ENCODE measurements around the gene SAMSN1. TPM values are rescaled to one million over a fixed set of nuclear protein-coding genes. Genes with fewer than 3 reads are reported as not detected.
"Not testable (repeated sequence)": the region's sequence is repeated elsewhere in the genome, so short reads cannot be mapped to it uniquely, and the experiment has no call there.

Gene SAMSN1
- total RNA-seq, 2 experiments from 2014 or later = 51.3 to 59.0 TPM

GRCh38 chr21:14557413-14557812, 11.3 kb upstream of the SAMSN1 start:
- peaks cover 49% of the 10 kb centered on the region for H3K4me1 Mint-ChIP-seq
- no peak overlapping the region for H3K4me3 Mint-ChIP-seq
- H3K27ac Mint-ChIP-seq = no peak overlapping the region
- POLR2A ChIA-PET = no interaction called here
- CTCF ChIA-PET = no interaction called here
- DNase-seq = no peak
- no peaks in the 10 kb centered on the region for H3K27me3 Mint-ChIP-seq
- H3K36me3 Mint-ChIP-seq (ENCODE audit: low read depth) = peaks cover 23% of the 10 kb centered on the region
- H3K9me3 Mint-ChIP-seq = peaks cover 28% of the 10 kb centered on the region

GRCh38 chr21:14554948-14555347, 8.8 kb upstream of the SAMSN1 start:
- CTCF ChIA-PET = interaction anchor here (1.0 kb wide), 1 partner anchor 37 kb away, joined by 3 read pairs; no protein-coding TSS in a partner anchor
- POLR2A ChIA-PET = no interaction called here
- peaks cover 12% of the 10 kb centered on the region for H3K36me3 Mint-ChIP-seq (ENCODE audit: low read depth)
- H3K27me3 Mint-ChIP-seq = no peaks in the 10 kb centered on the region
- no peak overlapping the region for H3K4me3 Mint-ChIP-seq
- peak overlapping the region; percentile 11 for H3K27ac Mint-ChIP-seq
- H3K9me3 Mint-ChIP-seq = peaks cover 19% of the 10 kb centered on the region
- DNase-seq = peak; percentile 42
- H3K4me1 Mint-ChIP-seq = peaks cover 49% of the 10 kb centered on the region

- Mint-ChIP-seq H3K4me3 (no peak overlapping the region), H3K27me3 (no peaks in the 10 kb centered on the region), H3K9me3 (peaks cover 22% of the 10 kb centered on the region), H3K36me3 (ENCODE audit: low read depth) (peaks cover 10% of the 10 kb centered on the region), H3K27ac (no peak overlapping the region), H3K4me1 (peaks cover 63% of the 10 kb centered on the region)
- ChIA-PET CTCF (no interaction called here), POLR2A (no interaction called here)
- no peak for DNase-seq
These were observed 7.3 kb upstream of the SAMSN1 start for GRCh38 chr21:14553422-14553821.

GRCh38 chr21:14551741-14552140, 5.6 kb upstream of the SAMSN1 start:
- ChIA-PET POLR2A (no interaction called here), CTCF (interaction anchor here (1.5 to 2.3 kb wide), 3 partner anchors 10 to 186 kb away, joined by 5 to 8 read pairs (median 6); no protein-coding TSS in a partner anchor)
- no peak overlapping the region for H3K27ac Mint-ChIP-seq
- H3K4me3 Mint-ChIP-seq = no peak overlapping the region
- H3K9me3 Mint-ChIP-seq = peaks cover 17% of the 10 kb centered on the region
- H3K4me1 Mint-ChIP-seq = peaks cover 69% of the 10 kb centered on the region
- H3K27me3 Mint-ChIP-seq = no peaks in the 10 kb centered on the region
- H3K36me3 Mint-ChIP-seq (ENCODE audit: low read depth) = peaks cover 10% of the 10 kb centered on the region
- DNase-seq = no peak

GRCh38 chr21:14550135-14550534, 4.0 kb upstream of the SAMSN1 start:
- POLR2A ChIA-PET = no interaction called here
- Mint-ChIP-seq H3K9me3 (peaks cover 17% of the 10 kb centered on the region), H3K4me1 (peaks cover 58% of the 10 kb centered on the region), H3K4me3 (peak overlapping the region; percentile 6), H3K36me3 (ENCODE audit: low read depth) (peaks cover 10% of the 10 kb centered on the region), H3K27me3 (no peaks in the 10 kb centered on the region), H3K27ac (peak overlapping the region; percentile 61)
- DNase-seq = peak; percentile 11
- CTCF ChIA-PET = interaction anchor here (0.7 to 2.3 kb wide), 7 partner anchors 9 to 69 kb away, joined by 3 to 8 read pairs (median 4); no protein-coding TSS in a partner anchor

- no peak for DNase-seq
- H3K27me3 Mint-ChIP-seq = no peaks in the 10 kb centered on the region
- POLR2A ChIA-PET = no interaction called here
- H3K27ac Mint-ChIP-seq = peak overlapping the region; percentile 74
- H3K4me1 Mint-ChIP-seq = peaks cover 54% of the 10 kb centered on the region
- peaks cover 16% of the 10 kb centered on the region for H3K36me3 Mint-ChIP-seq (ENCODE audit: low read depth)
- CTCF ChIA-PET = no interaction called here
- H3K9me3 Mint-ChIP-seq = peaks cover 17% of the 10 kb centered on the region
- peak overlapping the region; percentile 2 for H3K4me3 Mint-ChIP-seq
These were observed 2.7 kb upstream of the SAMSN1 start for GRCh38 chr21:14548779-14549178.

- Mint-ChIP-seq H3K27ac (peak overlapping the region; percentile 74), H3K27me3 (no peaks in the 10 kb centered on the region), H3K9me3 (peaks cover 13% of the 10 kb centered on the region), H3K4me1 (peaks cover 54% of the 10 kb centered on the region), H3K36me3 (ENCODE audit: low read depth) (peaks cover 15% of the 10 kb centered on the region), H3K4me3 (peak overlapping the region; percentile 59)
- no peak for DNase-seq
- CTCF ChIA-PET = interaction anchor here (0.5 kb wide), 1 partner anchor 53 kb away, joined by 3 read pairs; no protein-coding TSS in a partner anchor
- POLR2A ChIA-PET = no interaction called here
These were observed 1.9 kb upstream of the SAMSN1 start for GRCh38 chr21:14547834-14548513.

- H3K27ac Mint-ChIP-seq, CTCF ChIA-PET, POLR2A ChIA-PET, DNase-seq, H3K4me3 Mint-ChIP-seq, H3K27me3 Mint-ChIP-seq: not testable (repeated sequence)
- Mint-ChIP-seq H3K4me1 (peaks cover 64% of the 10 kb centered on the region), H3K9me3 (peaks cover 11% of the 10 kb centered on the region), H3K36me3 (ENCODE audit: low read depth) (peaks cover 17% of the 10 kb centered on the region)
These were observed 604 bp upstream of the SAMSN1 start for GRCh38 chr21:14546719-14547118.

- H3K27ac Mint-ChIP-seq = peak overlapping the region; percentile 89
- H3K4me3 Mint-ChIP-seq = peak overlapping the region; percentile 92
- H3K36me3 Mint-ChIP-seq (ENCODE audit: low read depth) = peaks cover 35% of the 10 kb centered on the region
- peaks cover 66% of the 10 kb centered on the region for H3K4me1 Mint-ChIP-seq
- POLR2A ChIA-PET = no interaction called here
- CTCF ChIA-PET = no interaction called here
- no peaks in the 10 kb centered on the region for H3K27me3 Mint-ChIP-seq
- H3K9me3 Mint-ChIP-seq = peaks cover 6% of the 10 kb centered on the region
- DNase-seq = no peak
These were observed 2.1 kb downstream of the SAMSN1 start for GRCh38 chr21:14543983-14544382.

- H3K27ac Mint-ChIP-seq = peak overlapping the region; percentile 58
- peaks cover 64% of the 10 kb centered on the region for H3K4me1 Mint-ChIP-seq
- no peaks in the 10 kb centered on the region for H3K27me3 Mint-ChIP-seq
- ChIA-PET POLR2A (interaction anchor here (0.7 kb wide), 1 partner anchor 194 kb away, joined by 7 read pairs; no protein-coding TSS in a partner anchor), CTCF (interaction anchor here (1.1 kb wide), 1 partner anchor 114 kb away, joined by 3 read pairs; no protein-coding TSS in a partner anchor)
- H3K9me3 Mint-ChIP-seq = peaks cover 8% of the 10 kb centered on the region
- no peak for DNase-seq
- peaks cover 45% of the 10 kb centered on the region for H3K36me3 Mint-ChIP-seq (ENCODE audit: low read depth)
- H3K4me3 Mint-ChIP-seq = peak overlapping the region; percentile 61
These were observed 3.5 kb downstream of the SAMSN1 start for GRCh38 chr21:14542638-14543037.

GRCh38 chr21:14541841-14542490, 4.1 kb downstream of the SAMSN1 start:
- Mint-ChIP-seq H3K4me3 (peak overlapping the region; percentile 86), H3K27me3 (no peaks in the 10 kb centered on the region), H3K4me1 (peaks cover 64% of the 10 kb centered on the region), H3K27ac (peak overlapping the region; percentile 95), H3K36me3 (ENCODE audit: low read depth) (peaks cover 52% of the 10 kb centered on the region), H3K9me3 (peaks cover 12% of the 10 kb centered on the region)
- ChIA-PET POLR2A (interaction anchor here (0.6 to 0.7 kb wide), 2 partner anchors 122 to 195 kb away, joined by 4 to 7 read pairs; no protein-coding TSS in a partner anchor), CTCF (interaction anchor here (0.6 to 1.5 kb wide), 6 partner anchors 10 to 438 kb away, joined by 3 to 6 read pairs (median 4); no protein-coding TSS in a partner anchor)
- DNase-seq = no peak

GRCh38 chr21:14538483-14538882, 7.6 kb downstream of the SAMSN1 start:
- CTCF ChIA-PET = interaction anchor here (1.6 kb wide), 1 partner anchor 12 kb away, joined by 5 read pairs; no protein-coding TSS in a partner anchor
- POLR2A ChIA-PET = no interaction called here
- Mint-ChIP-seq H3K4me1 (peaks cover 81% of the 10 kb centered on the region), H3K27me3 (no peaks in the 10 kb centered on the region), H3K36me3 (ENCODE audit: low read depth) (peaks cover 76% of the 10 kb centered on the region), H3K27ac (no peak overlapping the region), H3K9me3 (peaks cover 32% of the 10 kb centered on the region), H3K4me3 (no peak overlapping the region)
- no peak for DNase-seq

- ChIA-PET POLR2A (no interaction called here), CTCF (interaction anchor here (0.7 to 1.0 kb wide), 2 partner anchors 10 to 36 kb away, joined by 3 read pairs; no protein-coding TSS in a partner anchor)
- Mint-ChIP-seq H3K9me3 (peaks cover 32% of the 10 kb centered on the region), H3K27ac (no peak overlapping the region), H3K27me3 (no peaks in the 10 kb centered on the region), H3K36me3 (ENCODE audit: low read depth) (peaks cover 79% of the 10 kb centered on the region), H3K4me3 (no peak overlapping the region), H3K4me1 (peaks cover 81% of the 10 kb centered on the region)
- no peak for DNase-seq
These were observed 9.2 kb downstream of the SAMSN1 start for GRCh38 chr21:14536929-14537328.
